ENCODE data around the gene KCNAB2. TPM values are rescaled to one million over a fixed set of nuclear protein-coding genes. Genes with fewer than 3 reads are reported as not detected.

KCNAB2 gene
- polyA plus RNA-seq, 1 of the 3 experiments (the other 2 are of a cell fraction), result 7.6 TPM

- ChIA-PET POLR2A (no interaction called here), CTCF (interaction anchor here (0.6 to 1.4 kb wide), 2 partner anchors 24 to 34 kb away, joined by 3 to 7 read pairs; no protein-coding TSS in a partner anchor)
- Histone ChIP-seq H3K27ac (ENCODE audit: low read depth in 2 of 2, low read length in 1 of 2) (peak overlapping the region in 1 of 2 experiments; percentile 43; a peak in 1 of 4 replicates), H3K27me3 (ENCODE audit: insufficient read depth) (no peaks in the 10 kb centered on the region), H3K9me3 (no peaks in the 10 kb centered on the region), H3K4me2 (no peak overlapping the region), H3K9ac (no peak overlapping the region), H3F3A (replicated peaks; ENCODE audit: insufficient read depth) (no peaks in the 10 kb centered on the region), H3K36me3 (replicated peaks in 1 of 2; ENCODE audit: control insufficient read depth in 1 of 2, insufficient read depth in 2 of 2, low read length in 1 of 2) (no peaks in the 10 kb centered on the region), H4K20me1 (ENCODE audit: insufficient read depth) (no peaks in the 10 kb centered on the region), H3K9me2 (no peaks in the 10 kb centered on the region), H3K4me3 (ENCODE audit: low read depth in 2 of 2, low read length in 1 of 2) (no peak overlapping the region), H2AFZ (ENCODE audit: low read depth) (no peak overlapping the region), H3K4me1 (ENCODE audit: control insufficient read depth in 1 of 2, insufficient read depth in 2 of 2, low read depth in 1 of 2, low read length in 1 of 2) (peaks cover 0 to 43% of the 10 kb centered on the region in 2 experiments; a peak in 1 of 4 replicates), H3K79me2 (ENCODE audit: insufficient read depth) (no peaks in the 10 kb centered on the region)
- TF ChIP-seq REST (IDR thresholded peaks at IDR 0.05; ENCODE audit: low read depth, low read length) (no peak), MEF2A (IDR thresholded peaks at IDR 0.05; ENCODE audit: borderline replicate concordance, low read depth) (no peak), ELF1 (IDR thresholded peaks at IDR 0.05) (no peak), NFIC (IDR thresholded peaks at IDR 0.05; ENCODE audit: borderline replicate concordance) (no peak), GATA2 (CRISPR knock-in tag; IDR thresholded peaks at IDR 0.05) (no peak), ZBTB33 (IDR thresholded peaks at IDR 0.05; ENCODE audit: borderline replicate concordance, low read depth) (no peak), YY1 (IDR thresholded peaks at IDR 0.05; ENCODE audit: low read depth) (no peak), RCOR1 (IDR thresholded peaks at IDR 0.05; ENCODE audit: low read length) (no peak), FOSL2 (IDR thresholded peaks at IDR 0.05; ENCODE audit: borderline replicate concordance, low read depth) (no peak), USF2 (IDR thresholded peaks at IDR 0.05; ENCODE audit: borderline replicate concordance, low read depth, low read length) (no peak), MXI1 (IDR thresholded peaks at IDR 0.05; ENCODE audit: low read depth, low read length) (no peak), RAD21 (IDR thresholded peaks at IDR 0.05; ENCODE audit: low read length) (no peak), JUND (IDR thresholded peaks at IDR 0.05) (no peak), RXRA (IDR thresholded peaks at IDR 0.05; ENCODE audit: borderline replicate concordance, low read depth) (no peak), FOXM1 (IDR thresholded peaks at IDR 0.05; ENCODE audit: low read depth) (no peak), MAX (IDR thresholded peaks at IDR 0.05; ENCODE audit: low read depth) (no peak), POLR2AphosphoS5 (IDR thresholded peaks at IDR 0.05; ENCODE audit: low read depth, low read length) (no peak), NRF1 (IDR thresholded peaks at IDR 0.05; ENCODE audit: low read depth, low read length) (no peak)
- TF ChIP-seq, protein P1, sequence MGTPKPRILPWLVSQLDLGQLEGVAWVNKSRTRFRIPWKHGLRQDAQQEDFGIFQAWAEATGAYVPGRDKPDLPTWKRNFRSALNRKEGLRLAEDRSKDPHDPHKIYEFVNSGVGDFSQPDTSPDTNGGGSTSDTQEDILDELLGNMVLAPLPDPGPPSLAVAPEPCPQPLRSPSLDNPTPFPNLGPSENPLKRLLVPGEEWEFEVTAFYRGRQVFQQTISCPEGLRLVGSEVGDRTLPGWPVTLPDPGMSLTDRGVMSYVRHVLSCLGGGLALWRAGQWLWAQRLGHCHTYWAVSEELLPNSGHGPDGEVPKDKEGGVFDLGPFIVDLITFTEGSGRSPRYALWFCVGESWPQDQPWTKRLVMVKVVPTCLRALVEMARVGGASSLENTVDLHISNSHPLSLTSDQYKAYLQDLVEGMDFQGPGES (IDR thresholded peaks at IDR 0.05; ENCODE audit: low read depth, low read length), result no peak
- TF ChIP-seq, protein P2, sequence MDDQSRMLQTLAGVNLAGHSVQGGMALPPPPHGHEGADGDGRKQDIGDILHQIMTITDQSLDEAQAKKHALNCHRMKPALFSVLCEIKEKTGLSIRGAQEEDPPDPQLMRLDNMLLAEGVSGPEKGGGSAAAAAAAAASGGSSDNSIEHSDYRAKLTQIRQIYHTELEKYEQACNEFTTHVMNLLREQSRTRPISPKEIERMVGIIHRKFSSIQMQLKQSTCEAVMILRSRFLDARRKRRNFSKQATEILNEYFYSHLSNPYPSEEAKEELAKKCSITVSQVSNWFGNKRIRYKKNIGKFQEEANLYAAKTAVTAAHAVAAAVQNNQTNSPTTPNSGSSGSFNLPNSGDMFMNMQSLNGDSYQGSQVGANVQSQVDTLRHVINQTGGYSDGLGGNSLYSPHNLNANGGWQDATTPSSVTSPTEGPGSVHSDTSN (IDR thresholded peaks at IDR 0.05), result no peak
- 87% methylated on average over 26 of the region's 28 CpGs for WGBS (ENCODE audit: low lambda C conversion rate)
- no peak for DNase-seq
These were observed 45.8 kb upstream of the KCNAB2 start for GRCh38 chr1:5999711-6000443.
